ENCODE measurements around the gene CGB8.
A peak's percentile ranks its signal among the peaks of the same experiment; 100 is the strongest.

The CGB8 gene

GRCh38 chr19:49020931-49021895, 27.7 kb downstream of the CGB8 start (continued):
- TF ChIP-seq, protein P1, sequence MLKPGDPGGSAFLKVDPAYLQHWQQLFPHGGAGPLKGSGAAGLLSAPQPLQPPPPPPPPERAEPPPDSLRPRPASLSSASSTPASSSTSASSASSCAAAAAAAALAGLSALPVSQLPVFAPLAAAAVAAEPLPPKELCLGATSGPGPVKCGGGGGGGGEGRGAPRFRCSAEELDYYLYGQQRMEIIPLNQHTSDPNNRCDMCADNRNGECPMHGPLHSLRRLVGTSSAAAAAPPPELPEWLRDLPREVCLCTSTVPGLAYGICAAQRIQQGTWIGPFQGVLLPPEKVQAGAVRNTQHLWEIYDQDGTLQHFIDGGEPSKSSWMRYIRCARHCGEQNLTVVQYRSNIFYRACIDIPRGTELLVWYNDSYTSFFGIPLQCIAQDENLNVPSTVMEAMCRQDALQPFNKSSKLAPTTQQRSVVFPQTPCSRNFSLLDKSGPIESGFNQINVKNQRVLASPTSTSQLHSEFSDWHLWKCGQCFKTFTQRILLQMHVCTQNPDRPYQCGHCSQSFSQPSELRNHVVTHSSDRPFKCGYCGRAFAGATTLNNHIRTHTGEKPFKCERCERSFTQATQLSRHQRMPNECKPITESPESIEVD (tag by site-specific recombination; IDR thresholded peaks at IDR 0.05): no peak
- TF ChIP-seq PBX3 (CRISPR knock-in tag; IDR thresholded peaks at IDR 0.05): no peak
- no peak for TF ChIP-seq ZNF311 (tag by site-specific recombination; IDR thresholded peaks at IDR 0.05; ENCODE audit: borderline replicate concordance)
- no peak for TF ChIP-seq ZNF521 (tag by site-specific recombination; IDR thresholded peaks at IDR 0.05)
- no peak for TF ChIP-seq ELK4 (IDR thresholded peaks at IDR 0.05; ENCODE audit: borderline replicate concordance, low read depth, low read length)
- no peak for TF ChIP-seq ZNF16 (tag by site-specific recombination; IDR thresholded peaks at IDR 0.05; ENCODE audit: low read depth)
- no peak for TF ChIP-seq ZNF518A (tag by site-specific recombination; conservative IDR thresholded peaks at IDR 0.05; ENCODE audit: low read depth)
- no peak for TF ChIP-seq ZNF404 (tag by site-specific recombination; IDR thresholded peaks at IDR 0.05)
- TF ChIP-seq GLIS2 (tag by site-specific recombination; IDR thresholded peaks at IDR 0.05): no peak
- no peak for TF ChIP-seq ZNF473 (tag by site-specific recombination; IDR thresholded peaks at IDR 0.05)
- no peak for TF ChIP-seq ZNF558 (tag by site-specific recombination; IDR thresholded peaks at IDR 0.05)
- peak; percentile 98 for TF ChIP-seq PRDM1 (tag by site-specific recombination; IDR thresholded peaks at IDR 0.05)
- TF ChIP-seq ZNF341 (tag by site-specific recombination; IDR thresholded peaks at IDR 0.05; ENCODE audit: low read depth): no peak
- no peak for TF ChIP-seq ZNF23 (tag by site-specific recombination; IDR thresholded peaks at IDR 0.05; ENCODE audit: borderline replicate concordance)
- no peak for TF ChIP-seq ZFP41 (tag by site-specific recombination; IDR thresholded peaks at IDR 0.05; ENCODE audit: borderline replicate concordance)
- TF ChIP-seq, protein P2, sequence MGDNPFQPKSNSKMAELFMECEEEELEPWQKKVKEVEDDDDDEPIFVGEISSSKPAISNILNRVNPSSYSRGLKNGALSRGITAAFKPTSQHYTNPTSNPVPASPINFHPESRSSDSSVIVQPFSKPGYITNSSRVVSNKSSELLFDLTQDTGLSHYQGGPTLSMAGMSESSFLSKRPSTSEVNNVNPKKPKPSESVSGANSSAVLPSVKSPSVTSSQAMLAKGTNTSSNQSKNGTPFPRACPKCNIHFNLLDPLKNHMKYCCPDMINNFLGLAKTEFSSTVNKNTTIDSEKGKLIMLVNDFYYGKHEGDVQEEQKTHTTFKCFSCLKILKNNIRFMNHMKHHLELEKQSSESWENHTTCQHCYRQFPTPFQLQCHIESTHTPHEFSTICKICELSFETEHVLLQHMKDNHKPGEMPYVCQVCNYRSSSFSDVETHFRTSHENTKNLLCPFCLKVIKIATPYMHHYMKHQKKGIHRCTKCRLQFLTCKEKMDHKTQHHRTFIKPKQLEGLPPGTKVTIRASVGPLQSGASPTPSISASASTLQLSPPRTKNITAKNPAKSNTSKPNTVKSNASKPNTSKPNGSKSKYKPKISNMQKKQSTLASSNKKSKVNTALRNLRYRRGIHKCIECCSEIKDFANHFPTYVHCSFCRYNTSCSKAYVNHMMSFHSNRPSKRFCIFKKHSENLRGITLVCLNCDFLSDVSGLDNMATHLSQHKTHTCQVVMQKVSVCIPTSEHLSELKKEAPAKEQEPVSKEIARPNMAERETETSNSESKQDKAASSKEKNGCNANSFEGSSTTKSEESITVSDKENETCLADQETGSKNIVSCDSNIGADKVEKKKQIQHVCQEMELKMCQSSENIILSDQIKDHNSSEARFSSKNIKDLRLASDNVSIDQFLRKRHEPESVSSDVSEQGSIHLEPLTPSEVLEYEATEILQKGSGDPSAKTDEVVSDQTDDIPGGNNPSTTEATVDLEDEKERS (tag by site-specific recombination; IDR thresholded peaks at IDR 0.05): no peak
- no peak; the same call in 1 of the 2 replicates for TF ChIP-seq ZNF561 (tag by site-specific recombination; IDR thresholded peaks at IDR 0.05; ENCODE audit: borderline replicate concordance)
- no peak for TF ChIP-seq ZNF37A (tag by site-specific recombination; IDR thresholded peaks at IDR 0.05)
- TF ChIP-seq ZNF596 (tag by site-specific recombination; IDR thresholded peaks at IDR 0.05): peak; percentile 86
- peak; percentile 53 for TF ChIP-seq KLF9 (tag by site-specific recombination; IDR thresholded peaks at IDR 0.05; ENCODE audit: low read depth)
- TF ChIP-seq ZXDB (tag by site-specific recombination; IDR thresholded peaks at IDR 0.05): peak; percentile 56; the same call in 1 of the 2 replicates
- TF ChIP-seq HOXC10 (CRISPR knock-in tag; IDR thresholded peaks at IDR 0.05): no peak
- no peak for TF ChIP-seq ZNF830 (tag by site-specific recombination; IDR thresholded peaks at IDR 0.05; ENCODE audit: low read depth)
- peak; percentile 37; the same call in 1 of the 2 replicates for TF ChIP-seq KLF16 (tag by site-specific recombination; IDR thresholded peaks at IDR 0.05)
- TF ChIP-seq, protein P3, sequence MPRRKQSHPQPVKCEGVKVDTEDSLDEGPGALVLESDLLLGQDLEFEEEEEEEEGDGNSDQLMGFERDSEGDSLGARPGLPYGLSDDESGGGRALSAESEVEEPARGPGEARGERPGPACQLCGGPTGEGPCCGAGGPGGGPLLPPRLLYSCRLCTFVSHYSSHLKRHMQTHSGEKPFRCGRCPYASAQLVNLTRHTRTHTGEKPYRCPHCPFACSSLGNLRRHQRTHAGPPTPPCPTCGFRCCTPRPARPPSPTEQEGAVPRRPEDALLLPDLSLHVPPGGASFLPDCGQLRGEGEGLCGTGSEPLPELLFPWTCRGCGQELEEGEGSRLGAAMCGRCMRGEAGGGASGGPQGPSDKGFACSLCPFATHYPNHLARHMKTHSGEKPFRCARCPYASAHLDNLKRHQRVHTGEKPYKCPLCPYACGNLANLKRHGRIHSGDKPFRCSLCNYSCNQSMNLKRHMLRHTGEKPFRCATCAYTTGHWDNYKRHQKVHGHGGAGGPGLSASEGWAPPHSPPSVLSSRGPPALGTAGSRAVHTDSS (tag by site-specific recombination; IDR thresholded peaks at IDR 0.05): no peak
